Gastrocnemius medialis (tissue), 4 donors: ENCODE data around the gene LARGE1. TPM values are rescaled to one million over a fixed set of nuclear protein-coding genes. Genes with fewer than 3 reads are reported as not detected.

Experiments
- ATAC-seq, 2 donors: fragments of 150-250 bp; one replicate each; pipeline ENCODE4 v1.9.1; 2016
- DNase-seq, 2 donors: peaks; one replicate each; pipeline ENCODE4 v3.0.0-alpha.2; 2019
- H3K27ac ChIP-seq, 4 donors: fragments of 200-600 bp; sonication (generic); 1 replicate in 1 of 4; 2 replicates in 3 of 4; pipeline ENCODE4 v1.5.1; 2016 to 2018; ENCODE audit warnings: mild to moderate bottlenecking in 2 of 4, moderate library complexity in 1 of 4
- H3K27me3 ChIP-seq, 3 donors: fragments of 200-600 bp; sonication (generic) in 2 of 3; 1 replicate in 1 of 3; 2 replicates in 2 of 3; pipeline versions ENCODE4 v1.5.1 to v1.6.0; 2016 to 2019; ENCODE audit warnings: mild to moderate bottlenecking in 1 of 3, moderate library complexity in 1 of 3
- H3K36me3 ChIP-seq, 2 donors: fragments of 200-600 bp; sonication (generic) in 1 of 2; one replicate each; pipeline ENCODE4 v1.5.1; 2017 to 2018
- H3K4me1 ChIP-seq, 2 donors: fragments of 200-600 bp; sonication (generic) in 1 of 2; one replicate each; pipeline ENCODE4 v1.5.1; 2016 to 2017; ENCODE audit warnings: mild to moderate bottlenecking in 2 of 2
- H3K4me3 ChIP-seq, 4 donors: fragments of 200-600 bp; sonication (generic) in 3 of 4; 1 replicate in 1 of 4; 2 replicates in 3 of 4; pipeline ENCODE4 v1.5.1; 2016 to 2019; ENCODE audit warnings: mild to moderate bottlenecking in 2 of 4
- H3K9me3 ChIP-seq, 3 donors: fragments of 200-600 bp; sonication (generic) in 2 of 3; 1 replicate in 1 of 3; 2 replicates in 2 of 3; pipeline ENCODE4 v1.5.1; 2016 to 2019
- POLR2A ChIP-seq, 2 donors: fragments of 450-650 bp; IDR thresholded peaks; one replicate each; pipeline ENCODE4 v1.6.1; 2017; ENCODE audit warnings: antibody characterized with exemption in 2 of 2, mild to moderate bottlenecking in 2 of 2, moderate library complexity in 2 of 2
- in situ Hi-C, 4 donors: fragments of 200-750 bp; cut with MboI; loops; one replicate each; pipeline versions ENCODE4 v1.15.0 to v1.8.0; 2017; ENCODE audit warnings: low sequenced_read_pairs in 4 of 4
- intact Hi-C: fragments of 100-400 bp; cut with DNase I; formaldehyde crosslinking; loops from one replicate; pipeline ENCODE4 v1.15.1; 2023; ENCODE audit warnings: low total_unique reads
- total RNA-seq, 4 donors: library from RNA; depleted of rRNA; stranded (reverse); fragments of >200 nt; gene quantifications; one replicate each; pipeline versions ENCODE4 v1.1.0 to v1.2.3, GENCODE V29; 2016
- TF ChIP-seq, protein P1 (sequence below), 5 experiments: fragments of 450-650 bp in 3 of 5; fragments of 200-600 bp in 2 of 5; sonication (generic) in 2 of 5; IDR thresholded peaks in 4 of 5; conservative IDR thresholded peaks in 1 of 5; 1 replicate in 4 of 5; 2 replicates in 1 of 5; pipeline ENCODE4 v1.5.1; 2016 to 2019; ENCODE audit warnings: antibody characterized with exemption in 5 of 5, mild to moderate bottlenecking in 3 of 5, moderate library complexity in 3 of 5

LARGE1 gene
- total RNA-seq, 4 donors from 2014 or later: 48.5 to 91.0 (median 68.4) TPM

DNA sequence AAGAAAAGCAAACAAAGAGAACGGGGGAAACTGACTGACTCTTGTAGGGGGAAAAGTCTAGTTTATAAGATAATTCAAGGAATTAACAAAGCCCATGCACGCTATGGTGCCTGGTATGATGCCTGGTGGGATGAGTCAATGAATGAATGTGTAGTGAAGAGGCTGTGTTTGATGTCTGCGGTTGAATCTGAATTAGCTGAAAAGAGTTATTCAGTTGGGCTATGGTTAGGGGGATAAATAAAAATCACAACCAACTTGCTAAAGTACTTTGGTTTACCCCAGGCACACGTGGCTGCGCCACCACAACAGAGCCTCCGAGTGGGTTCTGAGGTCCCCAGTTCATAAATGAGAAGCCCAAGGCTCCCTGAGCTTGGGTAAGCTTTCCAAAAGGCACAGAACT lies 492.8 kb downstream of the LARGE1 start:
- ATAC-seq (no peak), DNase-seq (no peak)
- Histone ChIP-seq H3K4me3 (no peak overlapping the region), H3K27ac (no peak overlapping the region), H3K4me1 (peaks cover 4 to 13% of the 10 kb centered on the region in 2 donors), H3K36me3 (peaks cover 0 to 8% of the 10 kb centered on the region in 2 donors), H3K27me3 (no peaks in the 10 kb centered on the region), H3K9me3 (no peaks in the 10 kb centered on the region)
- TF ChIP-seq, protein P1, sequence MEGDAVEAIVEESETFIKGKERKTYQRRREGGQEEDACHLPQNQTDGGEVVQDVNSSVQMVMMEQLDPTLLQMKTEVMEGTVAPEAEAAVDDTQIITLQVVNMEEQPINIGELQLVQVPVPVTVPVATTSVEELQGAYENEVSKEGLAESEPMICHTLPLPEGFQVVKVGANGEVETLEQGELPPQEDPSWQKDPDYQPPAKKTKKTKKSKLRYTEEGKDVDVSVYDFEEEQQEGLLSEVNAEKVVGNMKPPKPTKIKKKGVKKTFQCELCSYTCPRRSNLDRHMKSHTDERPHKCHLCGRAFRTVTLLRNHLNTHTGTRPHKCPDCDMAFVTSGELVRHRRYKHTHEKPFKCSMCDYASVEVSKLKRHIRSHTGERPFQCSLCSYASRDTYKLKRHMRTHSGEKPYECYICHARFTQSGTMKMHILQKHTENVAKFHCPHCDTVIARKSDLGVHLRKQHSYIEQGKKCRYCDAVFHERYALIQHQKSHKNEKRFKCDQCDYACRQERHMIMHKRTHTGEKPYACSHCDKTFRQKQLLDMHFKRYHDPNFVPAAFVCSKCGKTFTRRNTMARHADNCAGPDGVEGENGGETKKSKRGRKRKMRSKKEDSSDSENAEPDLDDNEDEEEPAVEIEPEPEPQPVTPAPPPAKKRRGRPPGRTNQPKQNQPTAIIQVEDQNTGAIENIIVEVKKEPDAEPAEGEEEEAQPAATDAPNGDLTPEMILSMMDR (IDR thresholded peaks at IDR 0.05 in 4 of 5, conservative IDR thresholded peaks at IDR 0.05 in 1 of 5): no peak
- no peak for TF ChIP-seq POLR2A (IDR thresholded peaks at IDR 0.05)
- in situ Hi-C loops (no loop called here), intact Hi-C loops (no loop called here)

DNA sequence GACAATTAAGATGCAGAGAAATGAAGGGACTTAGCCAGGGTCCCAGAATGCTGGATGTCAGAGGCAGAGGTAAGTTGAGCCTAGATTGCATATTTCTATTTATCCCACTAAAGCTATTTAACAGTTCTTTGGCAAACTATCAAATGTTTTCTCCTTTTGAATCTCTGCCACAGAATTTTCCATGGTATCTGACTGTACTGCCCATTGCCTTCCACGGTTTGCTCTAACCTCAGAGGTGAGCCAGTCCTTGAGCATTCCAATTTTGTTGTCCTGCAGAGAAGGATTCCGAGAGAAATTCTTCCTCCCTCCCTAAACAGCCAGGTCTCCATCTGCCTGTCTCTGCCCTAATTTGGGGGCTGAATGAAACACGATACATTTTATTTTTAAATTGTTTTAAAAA lies 493.8 kb downstream of the LARGE1 start:
- intact Hi-C loops (no loop called here), in situ Hi-C loops (no loop called here)
- Histone ChIP-seq H3K27me3 (no peaks in the 10 kb centered on the region), H3K4me1 (peaks cover 4 to 13% of the 10 kb centered on the region in 2 donors), H3K9me3 (no peaks in the 10 kb centered on the region), H3K4me3 (no peak overlapping the region), H3K36me3 (peaks cover 0 to 3% of the 10 kb centered on the region in 2 donors), H3K27ac (no peak overlapping the region)
- DNase-seq (no peak), ATAC-seq (no peak)
- TF ChIP-seq, protein P1 (IDR thresholded peaks at IDR 0.05 in 4 of 5, conservative IDR thresholded peaks at IDR 0.05 in 1 of 5): no peak
- no peak for TF ChIP-seq POLR2A (IDR thresholded peaks at IDR 0.05)

DNA sequence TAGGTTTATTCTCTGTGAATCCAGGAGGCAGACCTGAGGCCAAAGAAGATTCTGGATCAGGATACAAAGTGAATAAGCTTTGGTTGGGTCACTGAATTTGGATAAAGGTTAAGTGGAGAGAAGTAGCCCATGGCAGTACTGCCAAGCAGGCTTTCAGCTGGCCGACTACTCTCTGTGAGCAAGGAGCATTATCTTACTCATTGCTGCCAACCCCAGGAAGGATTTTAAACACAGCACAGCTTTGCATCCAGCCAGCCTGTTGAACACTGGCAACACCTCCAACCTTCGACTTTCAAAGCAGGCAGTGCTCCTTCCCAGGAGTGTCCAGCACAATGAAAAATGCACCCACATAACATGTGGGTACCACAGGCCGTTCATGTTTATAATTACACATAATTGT lies 498.4 kb downstream of the LARGE1 start:
- ATAC-seq: no peak
- Histone ChIP-seq H3K27me3 (no peaks in the 10 kb centered on the region), H3K4me3 (no peak overlapping the region), H3K27ac (no peak overlapping the region), H3K36me3 (no peaks in the 10 kb centered on the region), H3K4me1 (peaks cover 13 to 16% of the 10 kb centered on the region in 2 donors), H3K9me3 (no peaks in the 10 kb centered on the region)
- TF ChIP-seq POLR2A (IDR thresholded peaks at IDR 0.05): no peak
- TF ChIP-seq, protein P1 (IDR thresholded peaks at IDR 0.05 in 4 of 5, conservative IDR thresholded peaks at IDR 0.05 in 1 of 5): no peak
- in situ Hi-C loops: no loop called here
- DNase-seq: no peak
- intact Hi-C loops: no loop called here

DNA sequence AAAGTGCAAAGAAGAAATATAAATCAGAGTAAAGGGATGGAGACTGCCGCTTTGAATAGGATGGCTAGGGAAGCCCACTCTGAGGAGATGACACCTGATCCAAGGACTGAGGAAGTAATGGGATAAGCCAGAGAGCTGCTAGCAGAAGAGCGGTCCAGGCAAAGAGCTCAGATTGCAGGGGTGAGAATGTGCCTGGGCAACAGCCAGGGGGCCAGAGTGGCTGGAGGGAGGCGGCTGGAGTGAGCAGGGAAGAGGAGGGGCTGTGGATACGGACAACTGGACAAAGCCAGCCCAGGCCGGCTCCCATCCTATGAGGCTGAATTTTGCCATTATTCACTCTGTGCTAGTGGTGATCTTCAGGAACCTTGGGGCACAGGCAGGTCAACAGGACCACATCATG lies 501.8 kb downstream of the LARGE1 start:
- ATAC-seq: no peak
- TF ChIP-seq, protein P1 (IDR thresholded peaks at IDR 0.05 in 4 of 5, conservative IDR thresholded peaks at IDR 0.05 in 1 of 5): no peak
- no peak for TF ChIP-seq POLR2A (IDR thresholded peaks at IDR 0.05)

DNA sequence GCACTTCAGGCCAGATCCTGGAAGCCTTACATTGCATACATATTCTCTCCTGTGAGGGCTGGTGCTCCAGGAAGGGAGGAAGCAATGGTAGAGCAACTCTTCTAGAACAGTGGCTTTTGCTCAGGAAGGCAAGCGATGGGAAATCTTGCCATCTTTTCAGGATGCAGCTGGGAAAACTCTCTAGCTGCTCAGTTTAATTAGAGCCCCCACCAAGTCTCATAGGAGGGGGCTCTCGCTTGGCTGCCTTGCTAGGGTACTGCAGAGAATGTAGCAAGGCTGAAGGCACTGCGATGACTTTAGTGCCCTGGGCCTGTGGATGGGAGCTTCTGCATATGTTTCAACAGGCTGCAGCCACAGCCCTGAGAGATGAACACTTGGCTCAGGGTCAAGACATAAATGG lies 504.9 kb downstream of the LARGE1 start:
- H3K27ac ChIP-seq: no peak overlapping the region
- peaks cover 9 to 12% of the 10 kb centered on the region in 2 donors for H3K4me1 ChIP-seq
- no peak overlapping the region for H3K4me3 ChIP-seq
- H3K27me3 ChIP-seq: no peaks in the 10 kb centered on the region
- DNase-seq: no peak
- in situ Hi-C loops (no loop called here), intact Hi-C loops (no loop called here)
- no peaks in the 10 kb centered on the region for H3K36me3 ChIP-seq
- no peak for TF ChIP-seq POLR2A (IDR thresholded peaks at IDR 0.05)
- TF ChIP-seq, protein P1 (IDR thresholded peaks at IDR 0.05 in 4 of 5, conservative IDR thresholded peaks at IDR 0.05 in 1 of 5): no peak
- no peak for ATAC-seq
- no peaks in the 10 kb centered on the region for H3K9me3 ChIP-seq

More for the DNA sequence above, 501.8 kb downstream of the LARGE1 start:
- H3K36me3 ChIP-seq: no peaks in the 10 kb centered on the region
- no peak overlapping the region for H3K4me3 ChIP-seq
- H3K9me3 ChIP-seq: no peaks in the 10 kb centered on the region
- intact Hi-C loops (no loop called here), in situ Hi-C loops (no loop called here)
- peaks cover 9 to 12% of the 10 kb centered on the region in 2 donors for H3K4me1 ChIP-seq
- H3K27me3 ChIP-seq: no peaks in the 10 kb centered on the region
- H3K27ac ChIP-seq: no peak overlapping the region
- no peak for DNase-seq
